GM23338 (cell line): ENCODE data around the gene ASPRV1.

Experiments used
- POLR2AphosphoS5 ChIP-seq: IDR thresholded peaks from 2 replicates; pipeline ENCODE4 v1.6.1; 2016; ENCODE audit warnings: antibody characterized with exemption, low read depth
- TF ChIP-seq, protein P1 (sequence below), 2 experiments: fragments of 200-600 bp in 1 of 2; sonication (generic) in 1 of 2; conservative IDR thresholded peaks; 2 replicates each; pipeline versions ENCODE4 v1.5.1 to v1.6.1; 2016 to 2017; ENCODE audit warnings: antibody characterized with exemption in 2 of 2, low read depth in 2 of 2, mild to moderate bottlenecking in 2 of 2, moderate library complexity in 1 of 2

DNA sequence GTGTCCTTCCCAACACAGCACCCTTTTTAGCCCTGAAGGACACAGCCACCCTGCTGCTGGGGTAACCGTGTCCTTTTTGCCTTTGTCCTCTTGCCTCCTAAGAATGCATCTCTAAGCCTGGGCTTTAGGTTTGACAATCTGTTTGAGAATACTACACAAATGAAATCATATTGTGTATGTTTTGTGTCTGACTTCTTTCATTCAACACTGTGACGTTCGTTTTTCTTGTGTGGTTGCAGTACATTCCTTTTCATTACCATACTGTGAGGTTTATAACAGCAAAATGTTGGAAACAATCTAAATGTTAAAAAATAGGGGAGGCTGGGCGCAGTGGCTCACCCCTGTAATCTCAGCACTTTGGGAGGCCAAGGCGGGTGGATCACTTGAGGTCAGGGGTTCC is 11.2 kb downstream of the ASPRV1 start:
- TF ChIP-seq POLR2AphosphoS5: no peak
- TF ChIP-seq, protein P1, sequence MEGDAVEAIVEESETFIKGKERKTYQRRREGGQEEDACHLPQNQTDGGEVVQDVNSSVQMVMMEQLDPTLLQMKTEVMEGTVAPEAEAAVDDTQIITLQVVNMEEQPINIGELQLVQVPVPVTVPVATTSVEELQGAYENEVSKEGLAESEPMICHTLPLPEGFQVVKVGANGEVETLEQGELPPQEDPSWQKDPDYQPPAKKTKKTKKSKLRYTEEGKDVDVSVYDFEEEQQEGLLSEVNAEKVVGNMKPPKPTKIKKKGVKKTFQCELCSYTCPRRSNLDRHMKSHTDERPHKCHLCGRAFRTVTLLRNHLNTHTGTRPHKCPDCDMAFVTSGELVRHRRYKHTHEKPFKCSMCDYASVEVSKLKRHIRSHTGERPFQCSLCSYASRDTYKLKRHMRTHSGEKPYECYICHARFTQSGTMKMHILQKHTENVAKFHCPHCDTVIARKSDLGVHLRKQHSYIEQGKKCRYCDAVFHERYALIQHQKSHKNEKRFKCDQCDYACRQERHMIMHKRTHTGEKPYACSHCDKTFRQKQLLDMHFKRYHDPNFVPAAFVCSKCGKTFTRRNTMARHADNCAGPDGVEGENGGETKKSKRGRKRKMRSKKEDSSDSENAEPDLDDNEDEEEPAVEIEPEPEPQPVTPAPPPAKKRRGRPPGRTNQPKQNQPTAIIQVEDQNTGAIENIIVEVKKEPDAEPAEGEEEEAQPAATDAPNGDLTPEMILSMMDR (conservative IDR thresholded peaks at IDR 0.05; ENCODE audit: low read depth in 2 of 2): no peak
